HCT116 (cell line): ENCODE data around the gene LIMK2. TPM values are rescaled to one million over a fixed set of nuclear protein-coding genes. Genes with fewer than 3 reads are reported as not detected.

Experiments
- ATAC-seq: fragments of 200-7000 bp; cut with Tn5 transposase; 2 replicates; pipeline ENCODE4 v1.9.1; 2020; ENCODE audit warnings: mild to moderate bottlenecking, moderate library complexity
- BruUV-seq: library from RNA; stranded (reverse); fragments of 400-500 nt; replicated peaks from 2 replicates; lab custom pipeline; 2021; lab: Mats Ljungman, UMichigan
- CTCF ChIA-PET: fragments of 300-600 bp; sonication (Branson Sonifier 250); formaldehyde crosslinking; loops from one replicate; lab custom pipeline; 2021; ENCODE audit warnings: antibody characterized with exemption; lab: Charles Lee
- POLR2A ChIA-PET: fragments of 300-600, 350-600 bp; sonication (Branson Sonifier 250); formaldehyde crosslinking; loops from one replicate; lab custom pipeline; 2021; ENCODE audit warnings: antibody characterized with exemption; lab: Charles Lee
- RAD21 ChIA-PET, 2 experiments: fragments of 300-600 bp; sonication (Branson Sonifier 250); formaldehyde crosslinking; loops; one replicate each; lab custom pipeline; 2023; ENCODE audit warnings: low total read pairs in 2 of 2; ENCODE audit not compliant: uncharacterized antibody in 2 of 2, unreplicated experiment in 2 of 2, low non-redundant PET in 1 of 2; lab: Charles Lee
- DNase-seq: peaks from one replicate; pipeline ENCODE4 v3.0.0-alpha.2; 2010; ENCODE audit warnings: low read depth, low spot score
- H2AFZ ChIP-seq: fragments of 200-600 bp; shearing (Covaris generic), sonication (generic); 2 replicates; pipeline ENCODE4 v1.6.1; 2017; ENCODE audit warnings: low read depth, mixed run types, mixed read lengths, antibody characterized with exemption, low read length; ENCODE audit not compliant: poor library complexity, severe bottlenecking
- H3K27ac ChIP-seq: 2 replicates; pipeline ENCODE4 v1.5.1; 2012; ENCODE audit warnings: low read depth, low read length
- H3K27me3 ChIP-seq: fragments of 200-600 bp; sonication (generic); 2 replicates; pipeline ENCODE4 v1.6.1; 2016; ENCODE audit warnings: mixed run types, low read length, mixed read lengths; ENCODE audit not compliant: insufficient read depth
- H3K36me3 ChIP-seq, 2 experiments: fragments of 200-500 bp in 1 of 2; fragments of 200-600 bp in 1 of 2; sonication (Bioruptor generic) in 1 of 2; sonication (generic) in 1 of 2; 2 replicates each; pipeline versions ENCODE4 v1.5.1 to v1.6.1; 2014 to 2016; ENCODE audit warnings: low read length in 2 of 2, inconsistent platforms in 1 of 2, mixed read lengths in 1 of 2, mixed run types in 1 of 2; ENCODE audit not compliant: insufficient read depth in 2 of 2, control insufficient read depth in 1 of 2
- H3K4me1 ChIP-seq, 2 experiments: fragments of 200-600 bp in 1 of 2; sonication (generic) in 1 of 2; 2 replicates each; pipeline versions ENCODE4 v1.5.1 to v1.6.1; 2012 to 2017; ENCODE audit warnings: low read length in 2 of 2, inconsistent platforms in 1 of 2, mild to moderate bottlenecking in 1 of 2, mixed read lengths in 1 of 2, mixed run types in 1 of 2, moderate library complexity in 1 of 2; ENCODE audit not compliant: insufficient read depth in 2 of 2, control insufficient read depth in 1 of 2
- H3K4me2 ChIP-seq: fragments of 200-600 bp; sonication (generic); 2 replicates; pipeline ENCODE4 v1.6.1; 2017; ENCODE audit warnings: mixed run types, low read length, mixed read lengths
- H3K4me3 ChIP-seq, 2 experiments: fragments of 200-600 bp in 1 of 2; sonication (generic) in 1 of 2; replicated peaks in 1 of 2; 2 replicates each; pipeline ENCODE4 v1.5.1; 2011 to 2016; ENCODE audit warnings: low read length in 2 of 2, control low read depth in 1 of 2, low read depth in 1 of 2, mild to moderate bottlenecking in 1 of 2, mixed read lengths in 1 of 2, mixed run types in 1 of 2
- H3K79me2 ChIP-seq: fragments of 200-600 bp; sonication (generic); 2 replicates; pipeline ENCODE4 v1.6.1; 2017; ENCODE audit warnings: mild to moderate bottlenecking, mixed run types, low read length, moderate library complexity, mixed read lengths; ENCODE audit not compliant: insufficient read depth
- H3K9ac ChIP-seq: fragments of 200-600 bp; sonication (generic); 2 replicates; pipeline ENCODE4 v1.6.1; 2016; ENCODE audit warnings: low read length, mixed read lengths
- H3K9me2 ChIP-seq: fragments of 200-600 bp; sonication (generic), shearing (Covaris generic); 2 replicates; pipeline ENCODE4 v1.6.1; 2017; ENCODE audit warnings: mixed run types, mild to moderate bottlenecking, moderate library complexity; ENCODE audit not compliant: insufficient read depth
- H3K9me3 ChIP-seq, 2 experiments: fragments of 200-500 bp in 1 of 2; fragments of 200-600 bp in 1 of 2; sonication (Bioruptor generic) in 1 of 2; sonication (generic) in 1 of 2; 2 replicates each; pipeline ENCODE4 v1.6.1; 2014 to 2017; ENCODE audit warnings: low read length in 2 of 2, mixed read lengths in 2 of 2, inconsistent platforms in 1 of 2, low read depth in 1 of 2, mild to moderate bottlenecking in 1 of 2, mixed run types in 1 of 2, moderate library complexity in 1 of 2; ENCODE audit not compliant: control insufficient read depth in 1 of 2, insufficient read depth in 1 of 2
- H4K20me1 ChIP-seq: fragments of 200-600 bp; sonication (generic), shearing (Covaris generic); 2 replicates; pipeline ENCODE4 v1.6.1; 2017; ENCODE audit warnings: mixed run types, mild to moderate bottlenecking, moderate library complexity; ENCODE audit not compliant: insufficient read depth
- CEBPB ChIP-seq: IDR thresholded peaks from 2 replicates; pipeline ENCODE4 v1.6.1; 2012; ENCODE audit warnings: low read depth
- EZH2phosphoT487 ChIP-seq: fragments of 200-600 bp; IDR thresholded peaks from 2 replicates; pipeline ENCODE4 v1.6.1; 2018; ENCODE audit warnings: antibody characterized with exemption, borderline replicate concordance
- JUND ChIP-seq: IDR thresholded peaks from 2 replicates; pipeline ENCODE4 v1.6.1; 2012
- POLR2AphosphoS5 ChIP-seq: IDR thresholded peaks from 2 replicates; pipeline ENCODE4 v1.6.1; 2011; ENCODE audit warnings: mild to moderate bottlenecking, low read depth, low read length, moderate library complexity
- RAD21 ChIP-seq: IDR thresholded peaks from 2 replicates; pipeline ENCODE4 v1.6.1; 2012; ENCODE audit warnings: low read depth, mild to moderate bottlenecking
- SIN3A ChIP-seq: IDR thresholded peaks from 2 replicates; pipeline ENCODE4 v1.6.1; 2012; ENCODE audit warnings: low read depth
- YY1 ChIP-seq: IDR thresholded peaks from 2 replicates; pipeline ENCODE4 v1.6.1; 2011; ENCODE audit warnings: low read length, low read depth, moderate library complexity, mild to moderate bottlenecking; ENCODE audit not compliant: insufficient replicate concordance; ENCODE audit errors: extremely low read depth
- ZFX ChIP-seq: fragments of 450-650 bp; IDR thresholded peaks from 2 replicates; pipeline ENCODE4 v1.6.1; 2017
- ZNF274 ChIP-seq: fragments of 200-500 bp; sonication (Bioruptor generic); IDR thresholded peaks from 2 replicates; pipeline ENCODE4 v1.6.1; 2014; ENCODE audit warnings: mild to moderate bottlenecking, low read depth, low read length, inconsistent platforms
- intact Hi-C: fragments of 100-400 bp; cut with micrococcal nuclease; formaldehyde crosslinking; loops from 2 replicates; pipeline ENCODE4 v1.10.0; 2022
- total RNA-seq: library from RNA; stranded (reverse); gene quantifications from one replicate; pipeline ENCODE4 v1.2.1, GENCODE V29; 2021; ENCODE audit not compliant: unreplicated experiment
- TF ChIP-seq, protein P1 (sequence below), 3 experiments: fragments of 200-600 bp in 1 of 3; sonication (generic) in 1 of 3; IDR thresholded peaks in 2 of 3; conservative IDR thresholded peaks in 1 of 3; 2 replicates each; pipeline ENCODE4 v1.5.1; 2012 to 2017; ENCODE audit warnings: low read depth in 2 of 3, low read length in 2 of 3, antibody characterized with exemption in 1 of 3, borderline replicate concordance in 1 of 3, control low read depth in 1 of 3, mild to moderate bottlenecking in 1 of 3, mixed read lengths in 1 of 3, mixed run types in 1 of 3, moderate library complexity in 1 of 3; ENCODE audit not compliant: insufficient read depth in 1 of 3
- TF ChIP-seq, protein P2 (sequence below): IDR thresholded peaks from 2 replicates; pipeline ENCODE4 v1.6.1; 2012
- TF ChIP-seq, protein P3 (sequence below): IDR thresholded peaks from 2 replicates; pipeline ENCODE4 v1.6.1; 2012
- TF ChIP-seq, protein P4 (sequence below): IDR thresholded peaks from 2 replicates; pipeline ENCODE4 v1.6.1; 2011; ENCODE audit warnings: mild to moderate bottlenecking, low read length, moderate library complexity; ENCODE audit not compliant: insufficient replicate concordance; ENCODE audit errors: extremely low read depth

LIMK2 gene
- total RNA-seq, 1 experiment from 2014 or later, result 21.9 TPM

DNA sequence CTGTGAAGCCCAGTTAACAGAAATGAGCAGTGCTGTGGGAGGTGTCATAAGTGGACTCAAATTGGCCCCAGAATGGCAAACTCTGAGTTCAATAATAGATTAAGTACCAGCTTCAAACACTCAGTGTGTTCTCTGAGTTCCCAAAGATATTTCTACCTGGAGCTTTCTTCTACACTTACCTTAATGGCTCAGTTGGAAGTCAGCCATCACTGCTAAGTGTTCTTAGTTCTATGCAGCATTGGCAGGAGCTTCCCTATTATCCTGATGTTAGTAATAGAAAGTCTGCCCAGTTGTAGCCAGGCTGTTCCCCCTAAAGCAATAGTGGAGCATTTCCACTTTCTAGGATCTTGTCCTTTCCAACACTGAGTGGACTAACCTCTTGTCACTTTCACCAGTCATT, 89.9 kb downstream of the LIMK2 start:
- BruUV-seq, result no TSS peak
- H3K79me2 ChIP-seq, result no peaks in the 10 kb centered on the region
- H3K27me3 ChIP-seq, result peaks cover 9% of the 10 kb centered on the region; the same call in 1 of the 2 replicates
- H3K36me3 ChIP-seq, result no peaks in the 10 kb centered on the region
- H3K27ac ChIP-seq, result no peak overlapping the region
- no peak overlapping the region for H3K9ac ChIP-seq
- no peak for TF ChIP-seq YY1
- no peak for TF ChIP-seq ZFX
- no peak for TF ChIP-seq POLR2AphosphoS5
- TF ChIP-seq, protein P1, sequence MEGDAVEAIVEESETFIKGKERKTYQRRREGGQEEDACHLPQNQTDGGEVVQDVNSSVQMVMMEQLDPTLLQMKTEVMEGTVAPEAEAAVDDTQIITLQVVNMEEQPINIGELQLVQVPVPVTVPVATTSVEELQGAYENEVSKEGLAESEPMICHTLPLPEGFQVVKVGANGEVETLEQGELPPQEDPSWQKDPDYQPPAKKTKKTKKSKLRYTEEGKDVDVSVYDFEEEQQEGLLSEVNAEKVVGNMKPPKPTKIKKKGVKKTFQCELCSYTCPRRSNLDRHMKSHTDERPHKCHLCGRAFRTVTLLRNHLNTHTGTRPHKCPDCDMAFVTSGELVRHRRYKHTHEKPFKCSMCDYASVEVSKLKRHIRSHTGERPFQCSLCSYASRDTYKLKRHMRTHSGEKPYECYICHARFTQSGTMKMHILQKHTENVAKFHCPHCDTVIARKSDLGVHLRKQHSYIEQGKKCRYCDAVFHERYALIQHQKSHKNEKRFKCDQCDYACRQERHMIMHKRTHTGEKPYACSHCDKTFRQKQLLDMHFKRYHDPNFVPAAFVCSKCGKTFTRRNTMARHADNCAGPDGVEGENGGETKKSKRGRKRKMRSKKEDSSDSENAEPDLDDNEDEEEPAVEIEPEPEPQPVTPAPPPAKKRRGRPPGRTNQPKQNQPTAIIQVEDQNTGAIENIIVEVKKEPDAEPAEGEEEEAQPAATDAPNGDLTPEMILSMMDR (IDR thresholded peaks at IDR 0.05 in 2 of 3, conservative IDR thresholded peaks at IDR 0.05 in 1 of 3; ENCODE audit: borderline replicate concordance in 1 of 3, insufficient read depth in 1 of 3, low read depth in 2 of 3, low read length in 2 of 3), result no peak
- TF ChIP-seq, protein P2, sequence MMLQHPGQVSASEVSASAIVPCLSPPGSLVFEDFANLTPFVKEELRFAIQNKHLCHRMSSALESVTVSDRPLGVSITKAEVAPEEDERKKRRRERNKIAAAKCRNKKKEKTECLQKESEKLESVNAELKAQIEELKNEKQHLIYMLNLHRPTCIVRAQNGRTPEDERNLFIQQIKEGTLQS, result no peak
- no peak for TF ChIP-seq CEBPB
- TF ChIP-seq ZNF274, result no peak
- no peak for TF ChIP-seq RAD21
- TF ChIP-seq SIN3A, result no peak
- TF ChIP-seq, protein P3, sequence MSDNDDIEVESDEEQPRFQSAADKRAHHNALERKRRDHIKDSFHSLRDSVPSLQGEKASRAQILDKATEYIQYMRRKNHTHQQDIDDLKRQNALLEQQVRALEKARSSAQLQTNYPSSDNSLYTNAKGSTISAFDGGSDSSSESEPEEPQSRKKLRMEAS, result no peak
- TF ChIP-seq, protein P4, sequence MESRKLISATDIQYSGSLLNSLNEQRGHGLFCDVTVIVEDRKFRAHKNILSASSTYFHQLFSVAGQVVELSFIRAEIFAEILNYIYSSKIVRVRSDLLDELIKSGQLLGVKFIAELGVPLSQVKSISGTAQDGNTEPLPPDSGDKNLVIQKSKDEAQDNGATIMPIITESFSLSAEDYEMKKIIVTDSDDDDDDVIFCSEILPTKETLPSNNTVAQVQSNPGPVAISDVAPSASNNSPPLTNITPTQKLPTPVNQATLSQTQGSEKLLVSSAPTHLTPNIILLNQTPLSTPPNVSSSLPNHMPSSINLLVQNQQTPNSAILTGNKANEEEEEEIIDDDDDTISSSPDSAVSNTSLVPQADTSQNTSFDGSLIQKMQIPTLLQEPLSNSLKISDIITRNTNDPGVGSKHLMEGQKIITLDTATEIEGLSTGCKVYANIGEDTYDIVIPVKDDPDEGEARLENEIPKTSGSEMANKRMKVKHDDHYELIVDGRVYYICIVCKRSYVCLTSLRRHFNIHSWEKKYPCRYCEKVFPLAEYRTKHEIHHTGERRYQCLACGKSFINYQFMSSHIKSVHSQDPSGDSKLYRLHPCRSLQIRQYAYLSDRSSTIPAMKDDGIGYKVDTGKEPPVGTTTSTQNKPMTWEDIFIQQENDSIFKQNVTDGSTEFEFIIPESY, result no peak
- no peak for TF ChIP-seq JUND
- TF ChIP-seq EZH2phosphoT487, result no peak
- CTCF ChIA-PET, result interaction anchor here (4.6 kb wide), 1 partner anchor 11 kb away, joined by 21 read pairs; no protein-coding TSS in a partner anchor
- no peaks in the 10 kb centered on the region for H3K9me3 ChIP-seq
- DNase-seq (no peak), ATAC-seq (no peak)
- peaks cover 3 to 4% of the 10 kb centered on the region in 2 experiments; a peak in 1 of 4 replicates for H3K4me1 ChIP-seq
- no peak overlapping the region for H3K4me3 ChIP-seq
- intact Hi-C loops, result no loop called here
- H2AFZ ChIP-seq, result no peak overlapping the region
- RAD21 ChIA-PET, result no interaction called here
- no peak overlapping the region for H3K4me2 ChIP-seq
- H4K20me1 ChIP-seq, result no peaks in the 10 kb centered on the region
- no peaks in the 10 kb centered on the region for H3K9me2 ChIP-seq
- POLR2A ChIA-PET, result no interaction called here
